Thyroid gland (tissue), 4 donors: ENCODE data around the gene PAK2. TPM values are rescaled to one million over a fixed set of nuclear protein-coding genes. Genes with fewer than 3 reads are reported as not detected.

ENCODE experiments used
- DNase-seq, 2 donors: peaks; one replicate each; pipeline ENCODE4 v3.0.0-alpha.2; 2019
- H3K27ac ChIP-seq, 3 donors: fragments of 200-600 bp; sonication (generic); 1 replicate in 2 of 3; 2 replicates in 1 of 3; pipeline ENCODE4 v1.5.1; 2016 to 2019; ENCODE audit warnings: mild to moderate bottlenecking in 1 of 3, moderate library complexity in 1 of 3
- H3K27me3 ChIP-seq: fragments of 200-600 bp; sonication (generic); one replicate; pipeline ENCODE4 v1.5.1; 2019
- H3K36me3 ChIP-seq, 2 donors: fragments of 200-600 bp; sonication (generic); one replicate each; pipeline ENCODE4 v1.5.1; 2016 to 2019
- H3K4me1 ChIP-seq, 2 donors: fragments of 200-600 bp; sonication (generic); one replicate each; pipeline ENCODE4 v1.5.1; 2017 to 2019
- H3K4me3 ChIP-seq, 3 donors: fragments of 200-600 bp; sonication (generic); replicated peaks in 1 of 3; 1 replicate in 2 of 3; 2 replicates in 1 of 3; pipeline ENCODE4 v1.5.1; 2016; ENCODE audit warnings: mild to moderate bottlenecking in 1 of 3
- H3K9me3 ChIP-seq: fragments of 200-600 bp; sonication (generic); one replicate; pipeline ENCODE4 v1.5.1; 2017
- POLR2A ChIP-seq, 2 donors: fragments of 450-650 bp; IDR thresholded peaks; one replicate each; pipeline ENCODE4 v1.6.1; 2017; ENCODE audit warnings: antibody characterized with exemption in 2 of 2, mild to moderate bottlenecking in 2 of 2, moderate library complexity in 1 of 2
- WGBS, 2 donors: methylation state at CpG; one replicate each; pipeline ENCODE4 v1.1.5; 2017; 5-methylcytosine and 5-hydroxymethylcytosine counted together
- intact Hi-C: fragments of 100-400 bp; cut with DNase I; formaldehyde crosslinking; loops from one replicate; pipeline ENCODE4 v1.15.1; 2023
- total RNA-seq, 4 donors: library from RNA; depleted of rRNA; stranded (reverse); fragments of >200 nt; gene quantifications; one replicate each; pipeline ENCODE4 v1.2.3, GENCODE V29; 2016
- TF ChIP-seq, protein P1 (sequence below), 6 experiments: fragments of 200-600 bp in 3 of 6; fragments of 450-650 bp in 3 of 6; sonication (generic) in 3 of 6; IDR thresholded peaks; one replicate each; pipeline ENCODE4 v1.5.1; 2016 to 2019; ENCODE audit warnings: antibody characterized with exemption in 6 of 6, mild to moderate bottlenecking in 2 of 6, inconsistent platforms in 1 of 6, moderate library complexity in 1 of 6

PAK2 gene
- total RNA-seq, 4 donors from 2014 or later: 29.9 to 43.8 (median 39.0) TPM

- Histone ChIP-seq H3K36me3 (no peaks in the 10 kb centered on the region), H3K27me3 (no peaks in the 10 kb centered on the region), H3K4me1 (peaks cover 5 to 8% of the 10 kb centered on the region in 2 donors), H3K4me3 (no peak overlapping the region), H3K9me3 (no peaks in the 10 kb centered on the region), H3K27ac (peak overlapping the region in 1 of 3 donors; percentile 34)
- no peak for DNase-seq
- intact Hi-C loops: no loop called here
- WGBS, 2 donors: 67 to 75% methylated on average over 5 of the region's 5 CpGs
- TF ChIP-seq, protein P1, sequence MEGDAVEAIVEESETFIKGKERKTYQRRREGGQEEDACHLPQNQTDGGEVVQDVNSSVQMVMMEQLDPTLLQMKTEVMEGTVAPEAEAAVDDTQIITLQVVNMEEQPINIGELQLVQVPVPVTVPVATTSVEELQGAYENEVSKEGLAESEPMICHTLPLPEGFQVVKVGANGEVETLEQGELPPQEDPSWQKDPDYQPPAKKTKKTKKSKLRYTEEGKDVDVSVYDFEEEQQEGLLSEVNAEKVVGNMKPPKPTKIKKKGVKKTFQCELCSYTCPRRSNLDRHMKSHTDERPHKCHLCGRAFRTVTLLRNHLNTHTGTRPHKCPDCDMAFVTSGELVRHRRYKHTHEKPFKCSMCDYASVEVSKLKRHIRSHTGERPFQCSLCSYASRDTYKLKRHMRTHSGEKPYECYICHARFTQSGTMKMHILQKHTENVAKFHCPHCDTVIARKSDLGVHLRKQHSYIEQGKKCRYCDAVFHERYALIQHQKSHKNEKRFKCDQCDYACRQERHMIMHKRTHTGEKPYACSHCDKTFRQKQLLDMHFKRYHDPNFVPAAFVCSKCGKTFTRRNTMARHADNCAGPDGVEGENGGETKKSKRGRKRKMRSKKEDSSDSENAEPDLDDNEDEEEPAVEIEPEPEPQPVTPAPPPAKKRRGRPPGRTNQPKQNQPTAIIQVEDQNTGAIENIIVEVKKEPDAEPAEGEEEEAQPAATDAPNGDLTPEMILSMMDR (IDR thresholded peaks at IDR 0.05): no peak
- TF ChIP-seq POLR2A (IDR thresholded peaks at IDR 0.05): no peak
Measured at GRCh38 chr3:196792771-196793170, 53.1 kb downstream of the PAK2 start.

DNA sequence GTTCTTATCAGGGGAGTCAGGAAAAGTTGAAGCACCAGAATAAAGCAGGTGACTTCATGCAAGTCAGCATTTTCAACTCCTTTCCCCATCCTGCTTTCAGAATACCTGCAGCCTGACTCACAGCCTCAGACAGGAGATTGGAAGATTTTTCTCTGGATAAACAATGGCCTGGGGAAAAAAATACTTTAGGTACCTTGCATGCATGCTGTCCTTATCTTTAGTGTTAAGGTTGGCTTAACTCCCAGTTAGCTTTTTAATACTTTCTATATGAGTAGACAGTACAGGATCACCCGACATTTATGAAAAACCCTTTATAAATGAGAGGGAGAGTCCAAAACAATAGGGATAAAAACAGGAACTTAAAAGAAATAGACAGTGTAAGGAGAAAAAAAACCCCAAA is 53.6 kb downstream of the PAK2 start:
- Histone ChIP-seq H3K4me1 (peaks cover 5 to 8% of the 10 kb centered on the region in 2 donors), H3K27ac (peak overlapping the region in 1 of 3 donors; percentile 34), H3K9me3 (no peaks in the 10 kb centered on the region), H3K27me3 (no peaks in the 10 kb centered on the region), H3K36me3 (no peaks in the 10 kb centered on the region), H3K4me3 (no peak overlapping the region)
- TF ChIP-seq, protein P1 (IDR thresholded peaks at IDR 0.05): no peak
- TF ChIP-seq POLR2A (IDR thresholded peaks at IDR 0.05): no peak
- no peak for DNase-seq
- 67 to 74% methylated on average over 1 of the region's 1 CpG for WGBS, 2 donors
- intact Hi-C loops: no loop called here

GRCh38 chr3:196794467-196794866 is 54.8 kb downstream of the PAK2 start:
- no peaks in the 10 kb centered on the region for H3K9me3 ChIP-seq
- TF ChIP-seq POLR2A (IDR thresholded peaks at IDR 0.05): no peak
- TF ChIP-seq, protein P1 (IDR thresholded peaks at IDR 0.05): no peak
- no peak overlapping the region for H3K27ac ChIP-seq
- intact Hi-C loops: no loop called here
- H3K27me3 ChIP-seq: no peaks in the 10 kb centered on the region
- H3K4me1 ChIP-seq: peaks cover 5 to 8% of the 10 kb centered on the region in 2 donors
- H3K36me3 ChIP-seq: no peaks in the 10 kb centered on the region
- no peak overlapping the region for H3K4me3 ChIP-seq
- DNase-seq: no peak
- 92 to 98% methylated on average over 3 of the region's 3 CpGs for WGBS, 2 donors

DNA sequence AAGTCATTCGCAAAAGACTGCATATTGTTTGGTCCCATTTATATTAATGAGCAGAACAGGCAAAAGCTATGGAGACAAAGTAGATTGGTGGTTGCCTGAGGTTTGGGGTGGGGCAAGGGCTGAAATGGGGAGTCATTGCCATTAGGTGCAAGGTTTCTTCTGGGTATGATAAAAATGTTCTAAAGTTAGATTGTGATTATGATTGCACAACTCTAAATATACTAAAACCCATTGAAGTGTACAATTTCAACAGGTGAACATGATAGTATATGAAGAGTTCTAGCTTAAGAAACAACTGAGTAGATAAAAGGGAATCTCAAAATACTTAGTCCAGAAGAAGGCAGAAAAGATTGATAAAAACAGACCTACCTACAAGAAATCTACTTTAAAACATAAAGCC is 56.7 kb downstream of the PAK2 start:
- WGBS, 2 donors: 95 to 98% methylated on average over 1 of the region's 1 CpG
- no peaks in the 10 kb centered on the region for H3K9me3 ChIP-seq
- no peaks in the 10 kb centered on the region for H3K36me3 ChIP-seq
- DNase-seq: no peak
- no peak overlapping the region for H3K27ac ChIP-seq
- H3K4me3 ChIP-seq: no peak overlapping the region
- TF ChIP-seq, protein P1 (IDR thresholded peaks at IDR 0.05): no peak
- no peak for TF ChIP-seq POLR2A (IDR thresholded peaks at IDR 0.05)
- no peaks in the 10 kb centered on the region for H3K27me3 ChIP-seq
- intact Hi-C loops: no loop called here
- peaks cover 5 to 8% of the 10 kb centered on the region in 2 donors for H3K4me1 ChIP-seq

- intact Hi-C loops: no loop called here
Measured at GRCh38 chr3:196800742-196801434, 61.2 kb downstream of the PAK2 start.

More at GRCh38 chr3:196800742-196801434, 61.2 kb downstream of the PAK2 start:
- no peaks in the 10 kb centered on the region for H3K27me3 ChIP-seq
- H3K36me3 ChIP-seq: peaks cover 5 to 10% of the 10 kb centered on the region in 2 donors
- H3K27ac ChIP-seq: no peak overlapping the region
- WGBS, 2 donors: 95% methylated on average over 8 of the region's 8 CpGs
- H3K9me3 ChIP-seq: no peaks in the 10 kb centered on the region
- no peak overlapping the region for H3K4me3 ChIP-seq
- H3K4me1 ChIP-seq: no peaks in the 10 kb centered on the region
- DNase-seq: no peak
- TF ChIP-seq, protein P1 (IDR thresholded peaks at IDR 0.05): no peak
- TF ChIP-seq POLR2A (IDR thresholded peaks at IDR 0.05): no peak
